ENCODE results near the gene RPL36. TPM values are rescaled to one million over a fixed set of nuclear protein-coding genes. Genes with fewer than 3 reads are reported as not detected.

The RPL36 gene
- polyA plus RNA-seq, 2 of the 4 experiments (the other 2 are of a cell fraction): 368 to 1,385 TPM

- WGBS (ENCODE audit: missing lambda C conversion rate): 97% methylated on average over 11 of the region's 22 CpGs
These were observed 11.9 kb upstream of the RPL36 start for GRCh38 chr19:5678071-5678718.

GRCh38 chr19:5679289-5680083 is 10.6 kb upstream of the RPL36 start:
- POLR2A ChIA-PET: no interaction called here
- 36% methylated on average over 16 of the region's 26 CpGs for WGBS (ENCODE audit: missing lambda C conversion rate)
- FAIRE-seq (no peak), ATAC-seq (peak; percentile 1 to 16; a peak in 3 of 6 replicates), DNase-seq (ENCODE audit: low read depth in 1 of 2, low spot score in 1 of 2) (no peak)
- H3K4me1 ChIP-seq: peaks cover 9% of the 10 kb centered on the region; the same call in 1 of the 3 replicates
- H3K9me3 ChIP-seq: no peaks in the 10 kb centered on the region
- H3K4me3 ChIP-seq: peak overlapping the region; percentile 76
- CTCF ChIA-PET: interaction anchor here (1.1 kb wide), 1 partner anchor 10 kb away, joined by 4 read pairs; the partner anchor contains the start of gene RPL36
- peak overlapping the region; percentile 87 for H3K4me2 ChIP-seq
- peak overlapping the region; percentile 88 to 95 for H3K27ac ChIP-seq
- TF ChIP-seq HDAC2 (IDR thresholded peaks at IDR 0.05) (no peak), MAFK (IDR thresholded peaks at IDR 0.05; ENCODE audit: partially characterized antibody) (no peak), TFCP2L1 (CRISPR knock-in tag; IDR thresholded peaks at IDR 0.05) (no peak), HOXB5 (CRISPR knock-in tag; IDR thresholded peaks at IDR 0.05) (no peak), RNF2 (IDR thresholded peaks at IDR 0.05; ENCODE audit: borderline replicate concordance, low read depth) (no peak), EHF (CRISPR knock-in tag; IDR thresholded peaks at IDR 0.05) (no peak), RCOR1 (IDR thresholded peaks at IDR 0.05; ENCODE audit: low read depth, low read length) (no peak), NR3C1 (IDR thresholded peaks at IDR 0.05) (no peak), E2F6 (IDR thresholded peaks at IDR 0.05; ENCODE audit: borderline replicate concordance, low read depth) (no peak), CTCF (IDR thresholded peaks at IDR 0.05) (no peak), TP53 (CRISPR knock-in tag; IDR thresholded peaks at IDR 0.05) (no peak), USF2 (IDR thresholded peaks at IDR 0.05) (no peak), MAX (IDR thresholded peaks at IDR 0.05) (no peak), MYC (IDR thresholded peaks at IDR 0.05; ENCODE audit: borderline replicate concordance, low read length) (no peak), EHMT2 (IDR thresholded peaks at IDR 0.05; ENCODE audit: low read depth) (no peak), HMGXB4 (CRISPR knock-in tag; IDR thresholded peaks at IDR 0.05; ENCODE audit: borderline replicate concordance) (no peak)

More at GRCh38 chr19:5678071-5678718, 11.9 kb upstream of the RPL36 start:
- TF ChIP-seq NR3C1 (IDR thresholded peaks at IDR 0.05) (no peak), TFCP2L1 (CRISPR knock-in tag; IDR thresholded peaks at IDR 0.05) (no peak), HDAC2 (IDR thresholded peaks at IDR 0.05) (no peak), BHLHE40 (IDR thresholded peaks at IDR 0.05; ENCODE audit: low read depth, low read length) (no peak), ELK1 (IDR thresholded peaks at IDR 0.05; ENCODE audit: low read depth, low read length) (no peak), RCOR1 (IDR thresholded peaks at IDR 0.05; ENCODE audit: low read depth, low read length) (no peak), SREBF2 (IDR thresholded peaks at IDR 0.05) (no peak), NPAS2 (CRISPR knock-in tag; IDR thresholded peaks at IDR 0.05; ENCODE audit: borderline replicate concordance) (no peak), ATOH8 (CRISPR knock-in tag; IDR thresholded peaks at IDR 0.05; ENCODE audit: low read depth) (no peak), HOXB13 (CRISPR knock-in tag; IDR thresholded peaks at IDR 0.05; ENCODE audit: low read depth) (no peak), POLR2AphosphoS2 (conservative IDR thresholded peaks at IDR 0.05; ENCODE audit: low read length) (no peak), ZC3H11A (IDR thresholded peaks at IDR 0.05) (no peak), MYC (IDR thresholded peaks at IDR 0.05; ENCODE audit: borderline replicate concordance, low read length) (no peak), MAX (IDR thresholded peaks at IDR 0.05) (no peak), GATA3 (IDR thresholded peaks at IDR 0.05; ENCODE audit: borderline replicate concordance) (no peak), EHF (CRISPR knock-in tag; IDR thresholded peaks at IDR 0.05) (no peak), PHF8 (IDR thresholded peaks at IDR 0.05; ENCODE audit: borderline replicate concordance, low read depth) (no peak), CBX8 (IDR thresholded peaks at IDR 0.05) (no peak)
- DNase-seq (ENCODE audit: low read depth in 1 of 2, low spot score in 1 of 2): no peak
- Histone ChIP-seq H3K9me3 (no peaks in the 10 kb centered on the region), H3K4me2 (no peak overlapping the region), H3K4me1 (peaks cover 9% of the 10 kb centered on the region; the same call in 1 of the 3 replicates), H3K27ac (no peak overlapping the region), H3K4me3 (no peak overlapping the region)
- no peak for ATAC-seq
- CTCF ChIA-PET: interaction anchor here (1.2 kb wide), 1 partner anchor 12 kb away, joined by 4 read pairs; the partner anchor contains the start of gene RPL36
- no peak for FAIRE-seq
- POLR2A ChIA-PET: no interaction called here
